HFF-Myc (cell line): ENCODE data around the gene TATDN2.
A peak's percentile ranks its signal among the peaks of the same experiment; 100 is the strongest.

ENCODE experiments used
- DNase-seq: peaks from one replicate; pipeline ENCODE4 v3.0.0-alpha.2; 2011; ENCODE audit warnings: low read depth; ENCODE audit errors: extremely low read depth
- H3K4me3 ChIP-seq: replicated peaks from 2 replicates; pipeline ENCODE4 v1.5.1; 2011; ENCODE audit warnings: low read depth, mild to moderate bottlenecking, control low read depth, low read length
- CTCF ChIP-seq: IDR thresholded peaks from 2 replicates; pipeline ENCODE4 v1.5.1; 2012; ENCODE audit warnings: mild to moderate bottlenecking, low read depth, low read length, control low read depth; ENCODE audit errors: missing control alignments

Gene TATDN2

GRCh38 chr3:10215578-10216368 lies 32.5 kb upstream of the TATDN2 start:
- H3K4me3 ChIP-seq = no peak overlapping the region
- DNase-seq = no peak
- TF ChIP-seq CTCF = no peak

GRCh38 chr3:10217359-10217758 lies 30.9 kb upstream of the TATDN2 start:
- DNase-seq = no peak

GRCh38 chr3:10219737-10220136 lies 28.5 kb upstream of the TATDN2 start:
- DNase-seq = no peak
- H3K4me3 ChIP-seq = no peak overlapping the region
- no peak for TF ChIP-seq CTCF

More at GRCh38 chr3:10217359-10217758, 30.9 kb upstream of the TATDN2 start:
- no peak for TF ChIP-seq CTCF
- H3K4me3 ChIP-seq = no peak overlapping the region

- no peak for TF ChIP-seq CTCF
- DNase-seq = no peak
- H3K4me3 ChIP-seq = no peak overlapping the region
These were observed 24.3 kb upstream of the TATDN2 start for GRCh38 chr3:10223676-10224639.

- no peak overlapping the region for H3K4me3 ChIP-seq
- peak; percentile 69 for TF ChIP-seq CTCF
- DNase-seq = no peak
These were observed 23.2 kb upstream of the TATDN2 start for GRCh38 chr3:10224794-10225665.

GRCh38 chr3:10226293-10226692 lies 22.0 kb upstream of the TATDN2 start:
- DNase-seq = no peak
- no peak for TF ChIP-seq CTCF
- H3K4me3 ChIP-seq = no peak overlapping the region
